K562 (cell line): ENCODE results near the gene ACBD3. TPM values are rescaled to one million over a fixed set of nuclear protein-coding genes. Genes with fewer than 3 reads are reported as not detected.

ENCODE experiments used
- ASH1L ChIP-seq: fragments of 450-650 bp; IDR thresholded peaks from 2 replicates; pipeline ENCODE4 v1.6.1; 2018; ENCODE audit warnings: borderline replicate concordance, mild to moderate bottlenecking, low read depth; ENCODE audit not compliant: partially characterized antibody
- COPS2 ChIP-seq: fragments of 450-650 bp; conservative IDR thresholded peaks from 2 replicates; pipeline ENCODE4 v1.6.1; 2016; ENCODE audit warnings: mild to moderate bottlenecking, moderate library complexity
- ELF2 ChIP-seq: fragments of 250-450 bp; sonication (Bioruptor Pico); IDR thresholded peaks from 2 replicates; pipeline ENCODE4 v1.5.0; 2021; ENCODE audit warnings: mild to moderate bottlenecking
- ERF ChIP-seq: fragments of 450-650 bp; formaldehyde crosslinking; IDR thresholded peaks from 2 replicates; pipeline ENCODE4 v1.4.0; 2020; ENCODE audit warnings: mild to moderate bottlenecking, mixed read lengths
- FOXA1 ChIP-seq: fragments of 450-650 bp; IDR thresholded peaks from 2 replicates; pipeline ENCODE4 v1.6.1; 2016; ENCODE audit warnings: mild to moderate bottlenecking, borderline replicate concordance
- FOXM1 ChIP-seq, 2 experiments: fragments of 450-650 bp in 1 of 2; sonication (generic) in 1 of 2; formaldehyde crosslinking in 1 of 2; IDR thresholded peaks; 2 replicates each; pipeline versions ENCODE4 v1.6.1 to v1.9.0; 2017 to 2022; ENCODE audit warnings: low read depth in 2 of 2, mild to moderate bottlenecking in 2 of 2, missing genetic modification reagents in 1 of 2, moderate library complexity in 1 of 2
- GATAD2B ChIP-seq: fragments of 450-650 bp; IDR thresholded peaks from 2 replicates; pipeline ENCODE4 v1.6.1; 2017; ENCODE audit warnings: mild to moderate bottlenecking, borderline replicate concordance
- MEF2D ChIP-seq: conservative IDR thresholded peaks from 2 replicates; pipeline ENCODE4 v1.6.1; 2016; ENCODE audit warnings: low read depth, missing genetic modification characterization, missing compliant biosample characterization
- NCOA6 ChIP-seq: fragments of 450-650 bp; IDR thresholded peaks from 2 replicates; pipeline ENCODE4 v1.6.1; 2017; ENCODE audit warnings: mild to moderate bottlenecking
- NONO ChIP-seq, 2 experiments: fragments of 200-400 bp in 1 of 2; fragments of 450-650 bp in 1 of 2; formaldehyde crosslinking in 1 of 2; IDR thresholded peaks; 2 replicates each; pipeline ENCODE4 v1.6.1; 2017; ENCODE audit warnings: low read depth in 2 of 2, mild to moderate bottlenecking in 2 of 2, moderate library complexity in 2 of 2, low read length in 1 of 2
- NRF1 ChIP-seq, 2 experiments: fragments of 450-650 bp; IDR thresholded peaks in 1 of 2; conservative IDR thresholded peaks in 1 of 2; 2 replicates each; pipeline ENCODE4 v1.6.1; 2014; ENCODE audit warnings: mild to moderate bottlenecking in 2 of 2
- PKNOX1 ChIP-seq: fragments of 450-650 bp; IDR thresholded peaks from 2 replicates; pipeline ENCODE4 v1.6.1; 2016
- POLR2A ChIP-seq: fragments of 450-650 bp; conservative IDR thresholded peaks from 2 replicates; pipeline ENCODE4 v1.6.1; 2016
- POLR2AphosphoS2 ChIP-seq: IDR thresholded peaks from 2 replicates; pipeline ENCODE4 v1.6.1; 2012; ENCODE audit warnings: low read length, improper control_type of control experiment
- RBM34 ChIP-seq: fragments of 200-400 bp; formaldehyde crosslinking; IDR thresholded peaks from 2 replicates; pipeline ENCODE4 v1.6.1; 2018; ENCODE audit warnings: low read length, borderline replicate concordance; ENCODE audit not compliant: insufficient read depth
- SRSF3 ChIP-seq: fragments of 200-400 bp; formaldehyde crosslinking; IDR thresholded peaks from 2 replicates; pipeline ENCODE4 v1.6.1; 2016; ENCODE audit warnings: mild to moderate bottlenecking, low read length, moderate library complexity; ENCODE audit not compliant: insufficient read depth
- TFAP4 ChIP-seq: sonication (generic); formaldehyde crosslinking; IDR thresholded peaks from 2 replicates; pipeline ENCODE4 v1.8.0; 2022; ENCODE audit warnings: missing genetic modification reagents, mild to moderate bottlenecking, moderate library complexity, borderline replicate concordance
- ZNF277 ChIP-seq: fragments of 250-450 bp; sonication (Bioruptor Pico); IDR thresholded peaks from 2 replicates; pipeline ENCODE4 v1.8.0; 2022; ENCODE audit warnings: inconsistent platforms, mild to moderate bottlenecking, moderate library complexity, borderline replicate concordance
- ZSCAN29 ChIP-seq: fragments of 450-650 bp; IDR thresholded peaks from 2 replicates; pipeline ENCODE4 v1.6.1; 2017
- polyA plus RNA-seq, 8 experiments: library from polyadenylated mRNA; depleted of rRNA in 4 of 8; stranded (reverse) in 5 of 8; unstranded in 3 of 8; fragments of >200 nt; fragmentation: Nextera tagmentation in 2 of 8; fragmentation: Illumina TruSeq in 1 of 8; extraction: Ambion mirVana in 2 of 8; extraction: Trizol in 1 of 8; gene quantifications; 2 replicates each; pipeline versions ENCODE4 v1.2.1 to v1.2.3, GENCODE V29; 2011 to 2014; ENCODE audit warnings: inconsistent platforms in 1 of 8, missing spikeins in 1 of 8
- total RNA-seq, 7 experiments: library from RNA; depleted of rRNA in 6 of 7; stranded (reverse); fragments of >200 nt in 6 of 7; fragmentation: Illumina TruSeq in 2 of 7; extraction: Trizol in 2 of 7; gene quantifications; 2 replicates each; pipeline versions ENCODE4 v1.2.1 to v1.2.3, GENCODE V29; 2011 to 2021; ENCODE audit warnings: low replicate concordance in 1 of 7
- TF ChIP-seq, protein P1 (sequence below), 2 experiments: fragments of 450-650 bp; conservative IDR thresholded peaks; 2 replicates each; pipeline ENCODE4 v1.6.1; 2017; ENCODE audit warnings: mild to moderate bottlenecking in 2 of 2, moderate library complexity in 2 of 2
- TF ChIP-seq, protein P2 (sequence below), 2 experiments: fragments of 200-800 bp in 1 of 2; sonication (Bioruptor generic) in 1 of 2; sonication (generic) in 1 of 2; formaldehyde crosslinking in 1 of 2; IDR thresholded peaks in 1 of 2; conservative IDR thresholded peaks in 1 of 2; 2 replicates each; pipeline versions ENCODE4 v1.5.0 to v1.6.1; 2016 to 2020; ENCODE audit warnings: missing compliant biosample characterization in 1 of 2, missing genetic modification characterization in 1 of 2, missing genetic modification reagents in 1 of 2

Gene ACBD3
- total and polyA plus RNA-seq, 9 of the 15 experiments (the other 6 are each of a cell fraction or from before 2014, with no cell fraction given): 11.1 to 36.7 (median 26.9) TPM

DNA sequence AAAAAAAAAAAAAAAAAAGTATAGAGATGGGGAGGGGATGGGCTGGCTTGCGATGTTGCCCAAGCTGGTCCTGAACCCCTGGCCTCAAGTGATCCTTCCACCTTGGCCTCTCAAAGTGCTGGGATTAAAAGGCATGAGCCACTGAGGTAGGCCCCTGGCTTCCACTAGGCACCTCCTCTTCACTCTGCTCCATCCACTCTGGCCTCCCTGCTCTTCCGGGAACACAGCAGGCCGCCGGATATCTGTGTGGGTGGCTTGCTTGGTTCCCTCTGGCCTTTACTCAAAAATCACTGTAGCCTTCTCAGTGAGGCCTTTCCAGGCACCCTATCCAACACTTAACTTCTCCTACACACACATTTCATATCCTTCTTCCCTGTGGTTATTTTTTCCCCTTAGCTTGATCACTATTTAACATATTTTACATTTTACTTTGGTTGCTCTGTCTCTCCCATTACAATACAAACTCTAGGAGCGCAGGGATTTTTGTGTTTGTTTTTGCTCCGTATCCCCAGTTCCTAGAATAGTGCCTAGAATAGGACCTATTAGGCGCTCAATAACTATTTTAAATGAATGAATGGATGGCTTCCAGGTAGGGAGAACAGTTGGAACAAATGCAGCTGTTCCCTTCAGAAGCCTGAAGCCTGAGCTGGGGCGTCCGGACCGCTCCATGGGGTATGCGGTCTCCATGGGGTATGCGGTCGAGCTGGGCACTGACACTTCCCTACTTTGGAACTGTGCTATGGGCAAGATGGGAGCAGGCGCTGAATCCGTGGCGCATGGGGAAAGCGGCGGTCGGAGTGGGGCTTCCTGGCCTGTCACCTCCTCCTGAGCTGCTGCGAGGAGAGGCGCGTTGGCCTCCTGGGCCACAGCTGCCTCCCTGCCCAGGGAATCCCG, 77.4 kb downstream of the ACBD3 start (continued):
- no peak for TF ChIP-seq FOXM1 (IDR thresholded peaks at IDR 0.05; ENCODE audit: low read depth)
- 0 out of 2 replicates have a peak, but pooled peaks have one; percentile 38 for TF ChIP-seq FOXM1 (CRISPR knock-in tag; IDR thresholded peaks at IDR 0.05; ENCODE audit: low read depth)
- no peak for TF ChIP-seq POLR2AphosphoS2
- no peak for TF ChIP-seq ELF2 (CRISPR knock-in tag)
- no peak for TF ChIP-seq POLR2A
- no peak for TF ChIP-seq ZSCAN29
- TF ChIP-seq RBM34: no peak
- no peak for TF ChIP-seq ASH1L
- TF ChIP-seq GATAD2B: no peak
- TF ChIP-seq NRF1 (conservative IDR thresholded peaks at IDR 0.05 in 1 of 2, IDR thresholded peaks at IDR 0.05 in 1 of 2): no peak
- TF ChIP-seq SRSF3: no peak
- TF ChIP-seq, protein P1, sequence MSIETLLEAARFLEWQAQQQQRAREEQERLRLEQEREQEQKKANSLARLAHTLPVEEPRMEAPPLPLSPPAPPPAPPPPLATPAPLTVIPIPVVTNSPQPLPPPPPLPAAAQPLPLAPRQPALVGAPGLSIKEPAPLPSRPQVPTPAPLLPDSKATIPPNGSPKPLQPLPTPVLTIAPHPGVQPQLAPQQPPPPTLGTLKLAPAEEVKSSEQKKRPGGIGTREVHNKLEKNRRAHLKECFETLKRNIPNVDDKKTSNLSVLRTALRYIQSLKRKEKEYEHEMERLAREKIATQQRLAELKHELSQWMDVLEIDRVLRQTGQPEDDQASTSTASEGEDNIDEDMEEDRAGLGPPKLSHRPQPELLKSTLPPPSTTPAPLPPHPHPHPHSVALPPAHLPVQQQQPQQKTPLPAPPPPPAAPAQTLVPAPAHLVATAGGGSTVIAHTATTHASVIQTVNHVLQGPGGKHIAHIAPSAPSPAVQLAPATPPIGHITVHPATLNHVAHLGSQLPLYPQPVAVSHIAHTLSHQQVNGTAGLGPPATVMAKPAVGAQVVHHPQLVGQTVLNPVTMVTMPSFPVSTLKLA (conservative IDR thresholded peaks at IDR 0.05): no peak
- TF ChIP-seq COPS2: no peak
- TF ChIP-seq TFAP4 (CRISPR knock-in tag): no peak
- TF ChIP-seq ZNF277 (CRISPR knock-in tag): no peak
- TF ChIP-seq NCOA6: no peak
- 0 out of 2 replicates have a peak, but pooled peaks have one; percentile 33 for TF ChIP-seq MEF2D (tag)
- no peak for TF ChIP-seq PKNOX1
- TF ChIP-seq, protein P2, sequence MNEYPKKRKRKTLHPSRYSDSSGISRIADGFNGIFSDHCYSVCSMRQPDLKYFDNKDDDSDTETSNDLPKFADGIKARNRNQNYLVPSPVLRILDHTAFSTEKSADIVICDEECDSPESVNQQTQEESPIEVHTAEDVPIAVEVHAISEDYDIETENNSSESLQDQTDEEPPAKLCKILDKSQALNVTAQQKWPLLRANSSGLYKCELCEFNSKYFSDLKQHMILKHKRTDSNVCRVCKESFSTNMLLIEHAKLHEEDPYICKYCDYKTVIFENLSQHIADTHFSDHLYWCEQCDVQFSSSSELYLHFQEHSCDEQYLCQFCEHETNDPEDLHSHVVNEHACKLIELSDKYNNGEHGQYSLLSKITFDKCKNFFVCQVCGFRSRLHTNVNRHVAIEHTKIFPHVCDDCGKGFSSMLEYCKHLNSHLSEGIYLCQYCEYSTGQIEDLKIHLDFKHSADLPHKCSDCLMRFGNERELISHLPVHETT (CRISPR knock-in tag; conservative IDR thresholded peaks at IDR 0.05 in 1 of 2, IDR thresholded peaks at IDR 0.05 in 1 of 2): no peak
- TF ChIP-seq ERF (CRISPR knock-in tag): 0 out of 2 replicates have a peak, but pooled peaks have one; percentile 45
- TF ChIP-seq FOXA1: no peak
- TF ChIP-seq NONO (IDR thresholded peaks at IDR 0.05; ENCODE audit: low read depth in 2 of 2, low read length in 1 of 2): no peak
